HepG2 (cell line): ENCODE data around the gene C3orf38. TPM values are rescaled to one million over a fixed set of nuclear protein-coding genes. Genes with fewer than 3 reads are reported as not detected.
A peak's percentile ranks its signal among the peaks of the same experiment; 100 is the strongest.

Experiments used
- CREB1 ChIP-seq, 2 experiments: fragments of 450-650 bp in 1 of 2; IDR thresholded peaks; 2 replicates each; pipeline ENCODE4 v1.6.1; 2016 to 2017; ENCODE audit warnings: control low read depth in 1 of 2, mild to moderate bottlenecking in 1 of 2, missing compliant biosample characterization in 1 of 2, missing genetic modification characterization in 1 of 2
- E2F2 ChIP-seq: sonication (generic); formaldehyde crosslinking; IDR thresholded peaks from 2 replicates; pipeline ENCODE4 v1.4.0; 2020; ENCODE audit warnings: missing genetic modification reagents, borderline replicate concordance
- ESRRA ChIP-seq: sonication (generic); formaldehyde crosslinking; IDR thresholded peaks from 2 replicates; pipeline ENCODE4 v1.5.1; 2020; ENCODE audit warnings: mild to moderate bottlenecking, low read depth, missing genetic modification reagents
- FOSL2 ChIP-seq: sonication (generic); formaldehyde crosslinking; IDR thresholded peaks from 2 replicates; pipeline ENCODE4 v1.4.0; 2020; ENCODE audit warnings: missing genetic modification reagents
- GABPA ChIP-seq, 2 experiments: IDR thresholded peaks; 2 replicates each; pipeline ENCODE4 v1.6.1; 2011 to 2016; ENCODE audit warnings: low read depth in 2 of 2, low read length in 1 of 2, missing biosample characterization in 1 of 2, missing genetic modification characterization in 1 of 2
- GMEB2 ChIP-seq: IDR thresholded peaks from 2 replicates; pipeline ENCODE4 v1.6.1; 2016; ENCODE audit warnings: missing biosample characterization, missing genetic modification reagents, low read depth
- KLF15 ChIP-seq: sonication (generic); formaldehyde crosslinking; IDR thresholded peaks from 2 replicates; pipeline ENCODE4 v1.8.1; 2023; ENCODE audit warnings: borderline replicate concordance, mild to moderate bottlenecking, inconsistent platforms, missing genetic modification reagents, mixed read lengths
- MYC ChIP-seq: sonication (generic); formaldehyde crosslinking; IDR thresholded peaks from 2 replicates; pipeline ENCODE4 v1.9.0; 2021; ENCODE audit warnings: missing genetic modification reagents, borderline replicate concordance
- SNRNP70 ChIP-seq: fragments of 200-400 bp; formaldehyde crosslinking; IDR thresholded peaks from 2 replicates; pipeline ENCODE4 v1.6.1; 2017; ENCODE audit warnings: mild to moderate bottlenecking, low read depth, low read length, moderate library complexity
- TBX2 ChIP-seq: sonication (generic); formaldehyde crosslinking; IDR thresholded peaks from 2 replicates; pipeline ENCODE4 v1.5.0; 2020; ENCODE audit warnings: missing genetic modification reagents, mild to moderate bottlenecking, borderline replicate concordance
- THAP11 ChIP-seq: IDR thresholded peaks from 2 replicates; pipeline ENCODE4 v1.6.1; 2016; ENCODE audit warnings: missing biosample characterization, missing genetic modification reagents
- YEATS4 ChIP-seq: sonication (generic); formaldehyde crosslinking; IDR thresholded peaks from 2 replicates; pipeline ENCODE4 v1.4.0; 2020; ENCODE audit warnings: missing genetic modification reagents, borderline replicate concordance
- ZNF101 ChIP-seq: sonication (generic); formaldehyde crosslinking; IDR thresholded peaks from 2 replicates; pipeline ENCODE4 v1.4.0; 2020; ENCODE audit warnings: mild to moderate bottlenecking, low read depth, missing genetic modification reagents, borderline replicate concordance
- ZNF124 ChIP-seq: sonication (generic); formaldehyde crosslinking; IDR thresholded peaks from 2 replicates; pipeline ENCODE4 v1.4.0; 2020; ENCODE audit warnings: missing genetic modification reagents
- ZNF329 ChIP-seq: sonication (generic); formaldehyde crosslinking; IDR thresholded peaks from 2 replicates; pipeline ENCODE4 v1.9.0; 2021; ENCODE audit warnings: low read depth, mild to moderate bottlenecking, missing genetic modification reagents
- ZNF337 ChIP-seq: sonication (generic); formaldehyde crosslinking; IDR thresholded peaks from 2 replicates; pipeline ENCODE4 v1.5.1; 2020; ENCODE audit warnings: missing genetic modification reagents, low read depth, mild to moderate bottlenecking, borderline replicate concordance
- ZNF510 ChIP-seq: sonication (generic); formaldehyde crosslinking; IDR thresholded peaks from 2 replicates; pipeline ENCODE4 v1.4.0; 2020; ENCODE audit warnings: low read depth, mild to moderate bottlenecking, missing genetic modification reagents
- ZNF589 ChIP-seq: sonication (generic); formaldehyde crosslinking; conservative IDR thresholded peaks from 2 replicates; pipeline ENCODE4 v1.8.0; 2022; ENCODE audit warnings: mild to moderate bottlenecking, moderate library complexity, missing genetic modification reagents
- ZNF616 ChIP-seq: sonication (generic); formaldehyde crosslinking; IDR thresholded peaks from 2 replicates; pipeline ENCODE4 v1.5.0; 2020; ENCODE audit warnings: low read depth, mild to moderate bottlenecking, missing genetic modification reagents
- ZNF710 ChIP-seq: sonication (generic); formaldehyde crosslinking; IDR thresholded peaks from 2 replicates; pipeline ENCODE4 v1.5.0; 2020; ENCODE audit warnings: mild to moderate bottlenecking, missing genetic modification reagents, borderline replicate concordance
- ZNF792 ChIP-seq: IDR thresholded peaks from 2 replicates; pipeline ENCODE4 v1.6.1; 2016
- polyA plus RNA-seq, 8 experiments: library from polyadenylated mRNA; depleted of rRNA in 3 of 8; stranded (reverse) in 7 of 8; unstranded in 1 of 8; fragments of >200 nt; fragmentation: Illumina TruSeq in 4 of 8; extraction: Trizol in 4 of 8; gene quantifications; 2 replicates each; pipeline versions ENCODE4 v1.2.1 to v1.2.3, GENCODE V29; 2011 to 2016; ENCODE audit warnings: low read depth in 4 of 8, missing spikeins in 1 of 8, mixed read lengths in 1 of 8; ENCODE audit not compliant: insufficient read depth in 1 of 8
- total RNA-seq, 5 experiments: library from RNA; depleted of rRNA; stranded (reverse); fragments of >200 nt; fragmentation: Illumina TruSeq; extraction: Trizol; gene quantifications; 2 replicates each; pipeline ENCODE4 v1.2.3, GENCODE V29; 2016; ENCODE audit warnings: low read depth in 1 of 5
- TF ChIP-seq, protein P1 (sequence below): sonication (generic); formaldehyde crosslinking; IDR thresholded peaks from 2 replicates; pipeline ENCODE4 v1.4.0; 2020; ENCODE audit warnings: missing genetic modification reagents
- TF ChIP-seq, protein P2 (sequence below): sonication (generic); formaldehyde crosslinking; IDR thresholded peaks from 2 replicates; pipeline ENCODE4 v1.4.0; 2020; ENCODE audit warnings: low read depth, mild to moderate bottlenecking, missing genetic modification reagents

C3orf38 gene
- total and polyA plus RNA-seq, 2 of the 13 experiments (the other 11 are each of a cell fraction or from before 2014, with no cell fraction given) = 6.0 to 17.5 TPM

DNA sequence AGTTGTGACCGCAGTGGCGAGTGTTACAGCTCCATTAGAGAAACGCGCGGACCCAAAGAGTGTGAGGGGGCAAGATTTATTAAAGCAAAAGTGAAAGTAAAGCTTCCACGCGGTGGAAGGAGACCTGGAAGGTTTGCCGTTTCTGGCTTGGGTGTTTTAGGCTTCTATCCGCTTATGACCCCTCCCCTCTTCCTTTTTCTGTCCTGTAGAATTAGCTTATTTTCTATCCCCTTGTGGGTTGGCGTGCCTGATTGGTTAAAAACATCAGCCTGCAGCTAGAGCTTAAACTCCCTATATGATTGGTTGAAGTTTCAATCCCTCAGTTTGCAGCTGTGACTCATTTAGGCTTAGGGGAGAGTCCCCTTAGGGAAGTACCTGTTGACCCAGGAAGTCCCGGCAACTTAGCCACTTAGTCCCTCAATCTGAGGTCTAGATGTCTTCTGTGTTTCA is 39.6 kb downstream of the C3orf38 start (continued):
- TF ChIP-seq YEATS4 = no peak
- TF ChIP-seq MYC = no peak
- TF ChIP-seq GABPA (IDR thresholded peaks at IDR 0.05; ENCODE audit: low read depth, low read length) = no peak
- peak; percentile 59; the same call in 1 of the 2 replicates for TF ChIP-seq GABPA (CRISPR knock-in tag; IDR thresholded peaks at IDR 0.05; ENCODE audit: low read depth)
- TF ChIP-seq ZNF616 (CRISPR knock-in tag) = no peak
- TF ChIP-seq ZNF329 (CRISPR knock-in tag) = no peak
- TF ChIP-seq KLF15 (CRISPR knock-in tag) = no peak
- peak; percentile 23; the same call in 1 of the 2 replicates for TF ChIP-seq THAP11 (CRISPR knock-in tag)
- no peak for TF ChIP-seq ZNF589 (CRISPR knock-in tag)
- no peak for TF ChIP-seq ZNF101 (CRISPR knock-in tag)
- no peak for TF ChIP-seq GMEB2
- TF ChIP-seq ZNF337 (CRISPR knock-in tag) = no peak
- TF ChIP-seq ZNF792 = no peak
- no peak for TF ChIP-seq ESRRA (CRISPR knock-in tag)
- TF ChIP-seq, protein P1, sequence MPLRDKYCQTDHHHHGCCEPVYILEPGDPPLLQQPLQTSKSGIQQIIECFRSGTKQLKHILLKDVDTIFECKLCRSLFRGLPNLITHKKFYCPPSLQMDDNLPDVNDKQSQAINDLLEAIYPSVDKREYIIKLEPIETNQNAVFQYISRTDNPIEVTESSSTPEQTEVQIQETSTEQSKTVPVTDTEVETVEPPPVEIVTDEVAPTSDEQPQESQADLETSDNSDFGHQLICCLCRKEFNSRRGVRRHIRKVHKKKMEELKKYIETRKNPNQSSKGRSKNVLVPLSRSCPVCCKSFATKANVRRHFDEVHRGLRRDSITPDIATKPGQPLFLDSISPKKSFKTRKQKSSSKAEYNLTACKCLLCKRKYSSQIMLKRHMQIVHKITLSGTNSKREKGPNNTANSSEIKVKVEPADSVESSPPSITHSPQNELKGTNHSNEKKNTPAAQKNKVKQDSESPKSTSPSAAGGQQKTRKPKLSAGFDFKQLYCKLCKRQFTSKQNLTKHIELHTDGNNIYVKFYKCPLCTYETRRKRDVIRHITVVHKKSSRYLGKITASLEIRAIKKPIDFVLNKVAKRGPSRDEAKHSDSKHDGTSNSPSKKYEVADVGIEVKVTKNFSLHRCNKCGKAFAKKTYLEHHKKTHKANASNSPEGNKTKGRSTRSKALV (CRISPR knock-in tag) = no peak
- TF ChIP-seq ZNF124 (CRISPR knock-in tag) = no peak
- TF ChIP-seq TBX2 (CRISPR knock-in tag) = no peak
- no peak for TF ChIP-seq ZNF710
- no peak for TF ChIP-seq CREB1 (IDR thresholded peaks at IDR 0.05)
- TF ChIP-seq CREB1 (CRISPR knock-in tag; IDR thresholded peaks at IDR 0.05) = peak; percentile 56; the same call in 1 of the 2 replicates
- peak; percentile 89 for TF ChIP-seq FOSL2 (CRISPR knock-in tag)
- TF ChIP-seq ZNF510 (CRISPR knock-in tag) = no peak
- TF ChIP-seq E2F2 (CRISPR knock-in tag) = no peak
- TF ChIP-seq, protein P2, sequence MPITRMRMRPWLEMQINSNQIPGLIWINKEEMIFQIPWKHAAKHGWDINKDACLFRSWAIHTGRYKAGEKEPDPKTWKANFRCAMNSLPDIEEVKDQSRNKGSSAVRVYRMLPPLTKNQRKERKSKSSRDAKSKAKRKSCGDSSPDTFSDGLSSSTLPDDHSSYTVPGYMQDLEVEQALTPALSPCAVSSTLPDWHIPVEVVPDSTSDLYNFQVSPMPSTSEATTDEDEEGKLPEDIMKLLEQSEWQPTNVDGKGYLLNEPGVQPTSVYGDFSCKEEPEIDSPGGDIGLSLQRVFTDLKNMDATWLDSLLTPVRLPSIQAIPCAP (CRISPR knock-in tag) = 0 out of 2 replicates have a peak, but pooled peaks have one; percentile 72
- TF ChIP-seq SNRNP70 = no peak
